HepG2 (cell line): ENCODE measurements around the gene HBG1. TPM values are rescaled to one million over a fixed set of nuclear protein-coding genes. Genes with fewer than 3 reads are reported as not detected.

Experiments
- ATAC-seq: fragments of 200-7000 bp; cut with Tn5 transposase; 3 replicates; pipeline ENCODE4 v1.9.1; 2020; ENCODE audit warnings: mild to moderate bottlenecking, moderate library complexity
- BruUV-seq: library from RNA; stranded (reverse); fragments of 400-500 nt; replicated peaks from 2 replicates; lab custom pipeline; 2021; lab: Mats Ljungman, UMichigan
- CTCF ChIA-PET: fragments of 300-600 bp; formaldehyde crosslinking; extraction: SDS; loops from one replicate; lab custom pipeline; 2021; ENCODE audit warnings: low total read pairs, inconsistent platforms, low intra/inter-chr PET ratio; lab: Yijun Ruan, JAX
- POLR2A ChIA-PET: fragments of 350-600 bp; sonication (Branson Sonifier 250); formaldehyde crosslinking; loops from one replicate; lab custom pipeline; 2020; ENCODE audit warnings: antibody characterized with exemption, inconsistent platforms; lab: Yijun Ruan, JAX
- DNase-seq: peaks from one replicate; pipeline ENCODE4 v3.0.0-alpha.2; 2015; ENCODE audit warnings: low spot score
- FAIRE-seq: peaks from 3 replicates; lab custom pipeline; 2011; peaks lifted over from hg19 to GRCh38; lab: Jason Lieb, UNC
- H2AFZ ChIP-seq: one replicate; pipeline ENCODE4 v1.6.1; 2011; ENCODE audit warnings: low read length, inconsistent platforms
- H3K27ac ChIP-seq: fragments of 300-600 bp; 3 replicates; pipeline ENCODE4 v1.8.0; 2011; ENCODE audit warnings: mixed run types, mild to moderate bottlenecking, mixed read lengths, low read length, inconsistent platforms; ENCODE audit not compliant: insufficient read depth; ENCODE audit errors: extremely low read length
- H3K27me3 ChIP-seq, 2 experiments: fragments of 200-600 bp in 1 of 2; 2 replicates in 1 of 2; 3 replicates in 1 of 2; pipeline versions ENCODE4 v1.6.0 to v1.8.0; 2011; ENCODE audit warnings: low read length in 2 of 2, mild to moderate bottlenecking in 2 of 2, moderate library complexity in 2 of 2, inconsistent platforms in 1 of 2; ENCODE audit not compliant: insufficient read depth in 2 of 2, control insufficient read depth in 1 of 2
- H3K36me3 ChIP-seq, 2 experiments: fragments of 200-600 bp in 1 of 2; replicated peaks in 1 of 2; 2 replicates in 1 of 2; 3 replicates in 1 of 2; pipeline versions ENCODE4 v1.5.1 to v1.8.0; 2011; ENCODE audit warnings: low read length in 2 of 2, inconsistent platforms in 1 of 2; ENCODE audit not compliant: insufficient read depth in 2 of 2, control insufficient read depth in 1 of 2
- H3K4me1 ChIP-seq: 2 replicates; pipeline ENCODE4 v1.5.1; 2012; ENCODE audit warnings: low read length, inconsistent platforms; ENCODE audit not compliant: insufficient read depth
- H3K4me2 ChIP-seq: 2 replicates; pipeline ENCODE4 v1.6.0; 2011; ENCODE audit warnings: low read depth, low read length, inconsistent platforms
- H3K4me3 ChIP-seq, 3 experiments: fragments of 200-600 bp in 1 of 3; sonication (generic), shearing (Covaris generic) in 1 of 3; replicated peaks in 1 of 3; 2 replicates each; pipeline ENCODE4 v1.5.1; 2011 to 2016; ENCODE audit warnings: low read length in 3 of 3, inconsistent platforms in 2 of 3, low read depth in 2 of 3, mild to moderate bottlenecking in 2 of 3, control low read depth in 1 of 3, mixed read lengths in 1 of 3; ENCODE audit not compliant: insufficient read depth in 1 of 3
- H3K79me2 ChIP-seq: one replicate; pipeline ENCODE4 v1.6.1; 2011; ENCODE audit warnings: low read length, inconsistent platforms; ENCODE audit not compliant: insufficient read depth
- H3K9ac ChIP-seq: 2 replicates; pipeline ENCODE4 v1.6.0; 2011; ENCODE audit warnings: mild to moderate bottlenecking, low read depth, low read length, inconsistent platforms; ENCODE audit not compliant: insufficient read depth
- H3K9me3 ChIP-seq: 2 replicates; pipeline ENCODE4 v1.5.1; 2012; ENCODE audit warnings: mild to moderate bottlenecking, low read length
- H4K20me1 ChIP-seq: 2 replicates; pipeline ENCODE4 v1.6.0; 2011; ENCODE audit warnings: inconsistent platforms, mild to moderate bottlenecking, low read length, moderate library complexity; ENCODE audit not compliant: insufficient read depth
- AGO2 ChIP-seq: fragments of 200-400 bp; formaldehyde crosslinking; optimal IDR thresholded peaks from 2 replicates; pipeline ENCODE3; 2017; ENCODE audit warnings: mild to moderate bottlenecking, low read depth, low read length, moderate library complexity
- AHR ChIP-seq: IDR thresholded peaks from 2 replicates; pipeline ENCODE4 v1.6.1; 2018; ENCODE audit warnings: missing genetic modification reagents, missing compliant biosample characterization
- SIX4 ChIP-seq: sonication (generic); formaldehyde crosslinking; IDR thresholded peaks from 2 replicates; pipeline ENCODE4 v1.4.0; 2020; ENCODE audit warnings: missing genetic modification reagents
- SMAD1 ChIP-seq: sonication (generic); formaldehyde crosslinking; IDR thresholded peaks from 2 replicates; pipeline ENCODE4 v1.4.0; 2020; ENCODE audit warnings: missing genetic modification reagents, low read depth, mild to moderate bottlenecking, borderline replicate concordance
- XRCC5 ChIP-seq: fragments of 200-400 bp; formaldehyde crosslinking; optimal IDR thresholded peaks from 2 replicates; pipeline ENCODE3; 2017; ENCODE audit warnings: mild to moderate bottlenecking, low read length
- ZNF10 ChIP-seq: sonication (generic); formaldehyde crosslinking; IDR thresholded peaks from 2 replicates; pipeline ENCODE4 v1.4.0; 2020; ENCODE audit warnings: mild to moderate bottlenecking, low read depth, missing genetic modification reagents, borderline replicate concordance
- ZNF317 ChIP-seq: sonication (generic); formaldehyde crosslinking; IDR thresholded peaks from 2 replicates; pipeline ENCODE4 v1.5.0; 2020; ENCODE audit warnings: mild to moderate bottlenecking, missing genetic modification reagents
- ZNF749 ChIP-seq: sonication (generic); formaldehyde crosslinking; IDR thresholded peaks from 2 replicates; pipeline ENCODE4 v1.8.0; 2022; ENCODE audit warnings: mild to moderate bottlenecking, missing genetic modification reagents, moderate library complexity, borderline replicate concordance
- WGBS: methylation state at CpG from one replicate; pipeline ENCODE4 v1.1.6; 2017; ENCODE audit warnings: low lambda C conversion rate; 5-methylcytosine and 5-hydroxymethylcytosine counted together
- in situ Hi-C: cut with HindIII; loops from 2 replicates; pipeline ENCODE4 v1.10.0; 2017; ENCODE audit warnings: low pct_unique_long_range_greater_than_20kb; ENCODE audit not compliant: extremely low pct_ligation_motif_present
- intact Hi-C: fragments of 100-400 bp; cut with micrococcal nuclease; formaldehyde crosslinking; loops from one replicate; pipeline ENCODE4 v1.10.0; 2022; ENCODE audit not compliant: unreplicated experiment
- polyA plus RNA-seq, 8 experiments: library from polyadenylated mRNA; depleted of rRNA in 3 of 8; stranded (reverse) in 7 of 8; unstranded in 1 of 8; fragments of >200 nt; fragmentation: Illumina TruSeq in 4 of 8; extraction: Trizol in 4 of 8; gene quantifications; 2 replicates each; pipeline versions ENCODE4 v1.2.1 to v1.2.3, GENCODE V29; 2011 to 2016; ENCODE audit warnings: low read depth in 4 of 8, missing spikeins in 1 of 8, mixed read lengths in 1 of 8; ENCODE audit not compliant: insufficient read depth in 1 of 8
- total RNA-seq, 5 experiments: library from RNA; depleted of rRNA; stranded (reverse); fragments of >200 nt; fragmentation: Illumina TruSeq; extraction: Trizol; gene quantifications; 2 replicates each; pipeline ENCODE4 v1.2.3, GENCODE V29; 2016; ENCODE audit warnings: low read depth in 1 of 5
- TF ChIP-seq, protein P1 (sequence below): sonication (generic); formaldehyde crosslinking; IDR thresholded peaks from 2 replicates; pipeline ENCODE4 v1.8.1; 2023; ENCODE audit warnings: mild to moderate bottlenecking, missing genetic modification reagents, borderline replicate concordance
- TF ChIP-seq, protein P2 (sequence below): sonication (generic); formaldehyde crosslinking; IDR thresholded peaks from 2 replicates; pipeline ENCODE4 v1.5.0; 2020; ENCODE audit warnings: missing genetic modification reagents
- TF ChIP-seq, protein P3 (sequence below): sonication (generic); formaldehyde crosslinking; IDR thresholded peaks from 2 replicates; pipeline ENCODE4 v1.9.0; 2021; ENCODE audit warnings: missing genetic modification reagents, borderline replicate concordance
- TF ChIP-seq, protein P4 (sequence below): sonication (generic); formaldehyde crosslinking; IDR thresholded peaks from 2 replicates; pipeline ENCODE4 v1.8.0; 2022; ENCODE audit warnings: missing genetic modification reagents, mild to moderate bottlenecking, borderline replicate concordance
- TF ChIP-seq, protein P5 (sequence below): sonication (generic); formaldehyde crosslinking; IDR thresholded peaks from 2 replicates; pipeline ENCODE4 v1.5.1; 2020; ENCODE audit warnings: mild to moderate bottlenecking, missing genetic modification reagents, borderline replicate concordance

HBG1 gene
- total and polyA plus RNA-seq, 2 of the 13 experiments (the other 11 are each of a cell fraction or from before 2014, with no cell fraction given), result not detected

DNA sequence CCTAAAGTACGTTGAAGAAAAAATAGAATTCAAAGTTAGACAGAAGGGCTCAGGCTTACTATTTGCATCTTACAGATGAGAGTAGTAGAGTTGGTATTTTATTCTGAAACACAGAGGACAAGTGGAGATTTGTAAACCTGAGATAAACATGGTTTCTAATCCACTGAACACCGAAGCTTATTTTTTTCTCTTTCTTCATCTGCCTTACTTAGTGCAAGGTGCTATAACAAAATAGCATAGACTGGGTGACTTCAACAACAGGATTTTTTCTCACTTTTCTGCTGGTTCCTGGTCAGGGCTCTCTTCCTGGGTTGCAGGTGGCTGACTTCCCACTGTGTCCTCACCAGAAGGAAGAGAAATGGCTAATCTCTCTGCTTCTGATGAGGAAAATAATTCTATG, 2.1 kb upstream of the HBG1 start (continued):
- no peak for TF ChIP-seq AHR (CRISPR knock-in tag)

DNA sequence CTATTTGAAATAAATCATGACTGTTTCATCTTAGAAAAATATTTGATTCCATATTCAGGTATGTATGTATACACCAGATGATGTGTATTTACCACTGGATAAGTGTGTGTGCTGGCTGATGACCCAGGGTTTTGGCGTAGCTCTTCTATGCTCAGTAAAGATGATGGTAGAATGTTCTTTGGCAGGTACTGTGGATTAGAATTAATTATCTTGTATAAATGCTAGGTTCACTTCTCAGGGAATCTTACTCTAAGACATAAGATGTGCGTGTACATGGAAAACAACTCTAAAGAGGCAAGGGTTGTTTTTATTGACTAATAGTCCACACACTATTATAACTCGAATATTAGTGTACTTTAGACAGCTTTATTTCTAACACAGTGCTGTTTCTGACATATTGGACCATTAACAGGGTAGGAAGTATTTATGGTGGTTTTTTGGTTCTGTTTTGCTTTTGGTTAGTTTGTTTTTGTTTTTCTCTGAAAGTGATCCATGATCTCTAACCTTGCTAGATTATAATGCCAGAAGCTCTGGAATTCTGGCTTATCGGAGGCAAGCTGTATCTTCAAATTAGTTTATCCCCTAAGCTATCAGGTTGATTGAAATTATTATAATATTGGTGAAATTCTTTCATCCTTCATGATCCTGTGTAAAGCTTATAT, 1.0 kb upstream of the HBG1 start:
- no peak overlapping the region for H3K9ac ChIP-seq
- H3K4me3 ChIP-seq, result no peak overlapping the region
- no peak overlapping the region for H3K4me2 ChIP-seq
- no peak overlapping the region for H2AFZ ChIP-seq
- ChIA-PET CTCF (no interaction called here), POLR2A (no interaction called here)
- WGBS, result 17% methylated on average over 4 of the region's 4 CpGs
- in situ Hi-C loops, result no loop called here
- H3K36me3 ChIP-seq, result no peaks in the 10 kb centered on the region
- peaks cover 0 to 2% of the 10 kb centered on the region in 2 experiments; a peak in 2 of 5 replicates for H3K27me3 ChIP-seq
- H3K27ac ChIP-seq, result no peak overlapping the region
- no peak for ATAC-seq
- intact Hi-C loops, result no loop called here
- no peaks in the 10 kb centered on the region for H4K20me1 ChIP-seq
- no peak for DNase-seq
- no peaks in the 10 kb centered on the region for H3K4me1 ChIP-seq
- H3K9me3 ChIP-seq, result no peaks in the 10 kb centered on the region
- no TSS peak for BruUV-seq
- no peak for FAIRE-seq
- no peaks in the 10 kb centered on the region for H3K79me2 ChIP-seq
- TF ChIP-seq, protein P1, sequence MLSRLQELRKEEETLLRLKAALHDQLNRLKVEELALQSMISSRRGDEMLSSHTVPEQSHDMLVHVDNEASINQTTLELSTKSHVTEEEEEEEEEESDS, result no peak
- TF ChIP-seq ZNF10 (no peak), SMAD1 (CRISPR knock-in tag) (no peak), ZNF317 (CRISPR knock-in tag) (no peak), XRCC5 (no peak), ZNF749 (no peak), AGO2 (no peak), SIX4 (CRISPR knock-in tag) (no peak)
- TF ChIP-seq, protein P2, sequence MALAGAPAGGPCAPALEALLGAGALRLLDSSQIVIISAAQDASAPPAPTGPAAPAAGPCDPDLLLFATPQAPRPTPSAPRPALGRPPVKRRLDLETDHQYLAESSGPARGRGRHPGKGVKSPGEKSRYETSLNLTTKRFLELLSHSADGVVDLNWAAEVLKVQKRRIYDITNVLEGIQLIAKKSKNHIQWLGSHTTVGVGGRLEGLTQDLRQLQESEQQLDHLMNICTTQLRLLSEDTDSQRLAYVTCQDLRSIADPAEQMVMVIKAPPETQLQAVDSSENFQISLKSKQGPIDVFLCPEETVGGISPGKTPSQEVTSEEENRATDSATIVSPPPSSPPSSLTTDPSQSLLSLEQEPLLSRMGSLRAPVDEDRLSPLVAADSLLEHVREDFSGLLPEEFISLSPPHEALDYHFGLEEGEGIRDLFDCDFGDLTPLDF (CRISPR knock-in tag), result no peak
- TF ChIP-seq, protein P3, sequence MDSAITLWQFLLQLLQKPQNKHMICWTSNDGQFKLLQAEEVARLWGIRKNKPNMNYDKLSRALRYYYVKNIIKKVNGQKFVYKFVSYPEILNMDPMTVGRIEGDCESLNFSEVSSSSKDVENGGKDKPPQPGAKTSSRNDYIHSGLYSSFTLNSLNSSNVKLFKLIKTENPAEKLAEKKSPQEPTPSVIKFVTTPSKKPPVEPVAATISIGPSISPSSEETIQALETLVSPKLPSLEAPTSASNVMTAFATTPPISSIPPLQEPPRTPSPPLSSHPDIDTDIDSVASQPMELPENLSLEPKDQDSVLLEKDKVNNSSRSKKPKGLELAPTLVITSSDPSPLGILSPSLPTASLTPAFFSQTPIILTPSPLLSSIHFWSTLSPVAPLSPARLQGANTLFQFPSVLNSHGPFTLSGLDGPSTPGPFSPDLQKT (CRISPR knock-in tag), result no peak
- TF ChIP-seq, protein P4, sequence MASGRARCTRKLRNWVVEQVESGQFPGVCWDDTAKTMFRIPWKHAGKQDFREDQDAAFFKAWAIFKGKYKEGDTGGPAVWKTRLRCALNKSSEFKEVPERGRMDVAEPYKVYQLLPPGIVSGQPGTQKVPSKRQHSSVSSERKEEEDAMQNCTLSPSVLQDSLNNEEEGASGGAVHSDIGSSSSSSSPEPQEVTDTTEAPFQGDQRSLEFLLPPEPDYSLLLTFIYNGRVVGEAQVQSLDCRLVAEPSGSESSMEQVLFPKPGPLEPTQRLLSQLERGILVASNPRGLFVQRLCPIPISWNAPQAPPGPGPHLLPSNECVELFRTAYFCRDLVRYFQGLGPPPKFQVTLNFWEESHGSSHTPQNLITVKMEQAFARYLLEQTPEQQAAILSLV (CRISPR knock-in tag), result no peak
- TF ChIP-seq, protein P5, sequence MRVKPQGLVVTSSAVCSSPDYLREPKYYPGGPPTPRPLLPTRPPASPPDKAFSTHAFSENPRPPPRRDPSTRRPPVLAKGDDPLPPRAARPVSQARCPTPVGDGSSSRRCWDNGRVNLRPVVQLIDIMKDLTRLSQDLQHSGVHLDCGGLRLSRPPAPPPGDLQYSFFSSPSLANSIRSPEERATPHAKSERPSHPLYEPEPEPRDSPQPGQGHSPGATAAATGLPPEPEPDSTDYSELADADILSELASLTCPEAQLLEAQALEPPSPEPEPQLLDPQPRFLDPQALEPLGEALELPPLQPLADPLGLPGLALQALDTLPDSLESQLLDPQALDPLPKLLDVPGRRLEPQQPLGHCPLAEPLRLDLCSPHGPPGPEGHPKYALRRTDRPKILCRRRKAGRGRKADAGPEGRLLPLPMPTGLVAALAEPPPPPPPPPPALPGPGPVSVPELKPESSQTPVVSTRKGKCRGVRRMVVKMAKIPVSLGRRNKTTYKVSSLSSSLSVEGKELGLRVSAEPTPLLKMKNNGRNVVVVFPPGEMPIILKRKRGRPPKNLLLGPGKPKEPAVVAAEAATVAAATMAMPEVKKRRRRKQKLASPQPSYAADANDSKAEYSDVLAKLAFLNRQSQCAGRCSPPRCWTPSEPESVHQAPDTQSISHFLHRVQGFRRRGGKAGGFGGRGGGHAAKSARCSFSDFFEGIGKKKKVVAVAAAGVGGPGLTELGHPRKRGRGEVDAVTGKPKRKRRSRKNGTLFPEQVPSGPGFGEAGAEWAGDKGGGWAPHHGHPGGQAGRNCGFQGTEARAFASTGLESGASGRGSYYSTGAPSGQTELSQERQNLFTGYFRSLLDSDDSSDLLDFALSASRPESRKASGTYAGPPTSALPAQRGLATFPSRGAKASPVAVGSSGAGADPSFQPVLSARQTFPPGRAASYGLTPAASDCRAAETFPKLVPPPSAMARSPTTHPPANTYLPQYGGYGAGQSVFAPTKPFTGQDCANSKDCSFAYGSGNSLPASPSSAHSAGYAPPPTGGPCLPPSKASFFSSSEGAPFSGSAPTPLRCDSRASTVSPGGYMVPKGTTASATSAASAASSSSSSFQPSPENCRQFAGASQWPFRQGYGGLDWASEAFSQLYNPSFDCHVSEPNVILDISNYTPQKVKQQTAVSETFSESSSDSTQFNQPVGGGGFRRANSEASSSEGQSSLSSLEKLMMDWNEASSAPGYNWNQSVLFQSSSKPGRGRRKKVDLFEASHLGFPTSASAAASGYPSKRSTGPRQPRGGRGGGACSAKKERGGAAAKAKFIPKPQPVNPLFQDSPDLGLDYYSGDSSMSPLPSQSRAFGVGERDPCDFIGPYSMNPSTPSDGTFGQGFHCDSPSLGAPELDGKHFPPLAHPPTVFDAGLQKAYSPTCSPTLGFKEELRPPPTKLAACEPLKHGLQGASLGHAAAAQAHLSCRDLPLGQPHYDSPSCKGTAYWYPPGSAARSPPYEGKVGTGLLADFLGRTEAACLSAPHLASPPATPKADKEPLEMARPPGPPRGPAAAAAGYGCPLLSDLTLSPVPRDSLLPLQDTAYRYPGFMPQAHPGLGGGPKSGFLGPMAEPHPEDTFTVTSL, result no peak
